Tibial nerve (tissue), 4 donors: ENCODE measurements around the gene P2RX7.

Experiments used
- CTCF ChIP-seq, 5 experiments: fragments of 200-600 bp in 3 of 5; fragments of 450-650 bp in 2 of 5; sonication (generic) in 3 of 5; IDR thresholded peaks; one replicate each; pipeline ENCODE4 v1.5.1; 2016 to 2019; ENCODE audit warnings: antibody characterized with exemption in 5 of 5, mild to moderate bottlenecking in 3 of 5, moderate library complexity in 2 of 5
- EP300 ChIP-seq, 2 donors: sonication (generic); formaldehyde crosslinking; IDR thresholded peaks; one replicate each; pipeline ENCODE4 v1.6.1; 2017; ENCODE audit warnings: antibody characterized with exemption in 2 of 2, mild to moderate bottlenecking in 1 of 2
- POLR2A ChIP-seq, 2 donors: fragments of 450-650 bp; IDR thresholded peaks; one replicate each; pipeline ENCODE4 v1.6.1; 2017; ENCODE audit warnings: antibody characterized with exemption in 2 of 2, mild to moderate bottlenecking in 2 of 2, moderate library complexity in 2 of 2

- no peak for TF ChIP-seq CTCF (IDR thresholded peaks at IDR 0.05)
- TF ChIP-seq POLR2A (IDR thresholded peaks at IDR 0.05), result no peak
- TF ChIP-seq EP300 (IDR thresholded peaks at IDR 0.05), result no peak
These were observed 54.8 kb downstream of the P2RX7 start for GRCh38 chr12:121187501-121187900.
